ENCODE data around the gene PLCL1.

DNA sequence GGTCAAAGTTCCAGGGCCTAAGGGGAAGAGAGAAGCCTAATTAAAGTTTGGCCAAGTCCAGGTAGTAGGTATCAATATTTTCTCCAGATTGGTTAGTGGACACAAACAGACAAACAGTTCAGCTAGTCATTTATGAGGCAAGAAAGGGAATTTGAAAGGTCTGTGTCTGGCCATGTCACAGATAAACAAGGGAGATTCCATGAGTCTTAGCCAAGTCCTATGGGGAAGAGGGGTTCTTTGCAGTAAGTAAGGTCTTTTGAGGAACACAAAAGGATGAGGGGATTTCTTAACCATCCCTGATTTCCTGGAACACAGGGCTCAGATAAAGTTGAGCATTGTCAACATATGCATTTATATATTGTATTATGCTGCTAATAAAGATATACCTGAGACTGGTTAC lies 310.8 kb downstream of the PLCL1 start:
- TF ChIP-seq CBFB (CRISPR knock-in tag; IDR thresholded peaks at IDR 0.05; ENCODE audit: low read depth) (no peak), USF2 (CRISPR knock-in tag; IDR thresholded peaks at IDR 0.05) (no peak), ZNF671 (CRISPR knock-in tag; IDR thresholded peaks at IDR 0.05) (no peak), ZMAT4 (CRISPR knock-in tag; IDR thresholded peaks at IDR 0.05) (no peak), CDX4 (CRISPR knock-in tag; IDR thresholded peaks at IDR 0.05; ENCODE audit: borderline replicate concordance) (no peak), NFYB (CRISPR knock-in tag; conservative IDR thresholded peaks at IDR 0.05; ENCODE audit: low read depth) (no peak), ZBTB43 (CRISPR knock-in tag; IDR thresholded peaks at IDR 0.05) (no peak)
- TF ChIP-seq, protein P1, sequence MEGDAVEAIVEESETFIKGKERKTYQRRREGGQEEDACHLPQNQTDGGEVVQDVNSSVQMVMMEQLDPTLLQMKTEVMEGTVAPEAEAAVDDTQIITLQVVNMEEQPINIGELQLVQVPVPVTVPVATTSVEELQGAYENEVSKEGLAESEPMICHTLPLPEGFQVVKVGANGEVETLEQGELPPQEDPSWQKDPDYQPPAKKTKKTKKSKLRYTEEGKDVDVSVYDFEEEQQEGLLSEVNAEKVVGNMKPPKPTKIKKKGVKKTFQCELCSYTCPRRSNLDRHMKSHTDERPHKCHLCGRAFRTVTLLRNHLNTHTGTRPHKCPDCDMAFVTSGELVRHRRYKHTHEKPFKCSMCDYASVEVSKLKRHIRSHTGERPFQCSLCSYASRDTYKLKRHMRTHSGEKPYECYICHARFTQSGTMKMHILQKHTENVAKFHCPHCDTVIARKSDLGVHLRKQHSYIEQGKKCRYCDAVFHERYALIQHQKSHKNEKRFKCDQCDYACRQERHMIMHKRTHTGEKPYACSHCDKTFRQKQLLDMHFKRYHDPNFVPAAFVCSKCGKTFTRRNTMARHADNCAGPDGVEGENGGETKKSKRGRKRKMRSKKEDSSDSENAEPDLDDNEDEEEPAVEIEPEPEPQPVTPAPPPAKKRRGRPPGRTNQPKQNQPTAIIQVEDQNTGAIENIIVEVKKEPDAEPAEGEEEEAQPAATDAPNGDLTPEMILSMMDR (IDR thresholded peaks at IDR 0.05) = no peak

All from WTC11 (cell line).